Small intestine (tissue), 7 donors: ENCODE results near the gene ENAH. TPM values are rescaled to one million over a fixed set of nuclear protein-coding genes. Genes with fewer than 3 reads are reported as not detected.

Experiments used
- DNase-seq, 2 donors: peaks; one replicate each; pipeline versions ENCODE4 v3.0.0 to v3.0.0-alpha.2; 2013
- FAIRE-seq: peaks from 2 replicates; lab custom pipeline; 2012; peaks lifted over from hg19 to GRCh38; lab: Jason Lieb, UNC
- H3K27ac ChIP-seq, 3 donors: one replicate each; pipeline ENCODE4 v1.5.1; 2013; ENCODE audit warnings: low read length in 2 of 3, mild to moderate bottlenecking in 2 of 3, control low read depth in 1 of 3, inconsistent platforms in 1 of 3, low read depth in 1 of 3, moderate library complexity in 1 of 3
- H3K27me3 ChIP-seq, 3 donors: one replicate each; pipeline ENCODE4 v1.6.1; 2013; ENCODE audit warnings: low read length in 3 of 3, inconsistent platforms in 1 of 3; ENCODE audit not compliant: control insufficient read depth in 3 of 3, insufficient read depth in 3 of 3
- H3K36me3 ChIP-seq, 3 donors: one replicate each; pipeline ENCODE4 v1.6.1; 2013; ENCODE audit warnings: low read length in 3 of 3, inconsistent platforms in 1 of 3, low read depth in 1 of 3, mild to moderate bottlenecking in 1 of 3, moderate library complexity in 1 of 3; ENCODE audit not compliant: control insufficient read depth in 3 of 3, insufficient read depth in 2 of 3
- H3K4me1 ChIP-seq, 3 donors: one replicate each; pipeline ENCODE4 v1.6.1; 2013; ENCODE audit warnings: low read length in 2 of 3, inconsistent platforms in 1 of 3, low read depth in 1 of 3, mild to moderate bottlenecking in 1 of 3, moderate library complexity in 1 of 3; ENCODE audit not compliant: control insufficient read depth in 3 of 3, insufficient read depth in 2 of 3
- H3K4me3 ChIP-seq, 3 donors: one replicate each; pipeline ENCODE4 v1.5.1; 2013; ENCODE audit warnings: low read length in 3 of 3, control low read depth in 1 of 3, inconsistent platforms in 1 of 3, low read depth in 1 of 3, mild to moderate bottlenecking in 1 of 3, moderate library complexity in 1 of 3
- H3K9me3 ChIP-seq, 2 donors: one replicate each; pipeline ENCODE4 v1.6.1; 2013; ENCODE audit warnings: low read depth in 1 of 2, low read length in 1 of 2; ENCODE audit not compliant: control insufficient read depth in 2 of 2, insufficient read depth in 1 of 2
- WGBS, 3 donors: extraction: QIAGEN DNeasy Blood & Tissue Kit; methylation state at CpG; one replicate each; pipeline ENCODE4 v1.1.7; 2013; 5-methylcytosine and 5-hydroxymethylcytosine counted together
- polyA plus RNA-seq, 4 donors: library from polyadenylated mRNA; stranded (reverse) in 3 of 4; unstranded in 1 of 4; fragments of 200-250 nt in 3 of 4; fragments of 120-200 nt in 1 of 4; gene quantifications; one replicate each; pipeline versions ENCODE4 v1.2.1 to v1.2.3, GENCODE V29; 2013
- donor health status: healthy with polysubstance abuse.
- donor health status: control.
- donor health status: control.
- donor health status: Bipolar disorder and iron deficiency.
- donor health status: healthy.

ENAH gene
- polyA plus RNA-seq, 4 donors: 4.5 to 26.0 (median 13.9) TPM

DNA sequence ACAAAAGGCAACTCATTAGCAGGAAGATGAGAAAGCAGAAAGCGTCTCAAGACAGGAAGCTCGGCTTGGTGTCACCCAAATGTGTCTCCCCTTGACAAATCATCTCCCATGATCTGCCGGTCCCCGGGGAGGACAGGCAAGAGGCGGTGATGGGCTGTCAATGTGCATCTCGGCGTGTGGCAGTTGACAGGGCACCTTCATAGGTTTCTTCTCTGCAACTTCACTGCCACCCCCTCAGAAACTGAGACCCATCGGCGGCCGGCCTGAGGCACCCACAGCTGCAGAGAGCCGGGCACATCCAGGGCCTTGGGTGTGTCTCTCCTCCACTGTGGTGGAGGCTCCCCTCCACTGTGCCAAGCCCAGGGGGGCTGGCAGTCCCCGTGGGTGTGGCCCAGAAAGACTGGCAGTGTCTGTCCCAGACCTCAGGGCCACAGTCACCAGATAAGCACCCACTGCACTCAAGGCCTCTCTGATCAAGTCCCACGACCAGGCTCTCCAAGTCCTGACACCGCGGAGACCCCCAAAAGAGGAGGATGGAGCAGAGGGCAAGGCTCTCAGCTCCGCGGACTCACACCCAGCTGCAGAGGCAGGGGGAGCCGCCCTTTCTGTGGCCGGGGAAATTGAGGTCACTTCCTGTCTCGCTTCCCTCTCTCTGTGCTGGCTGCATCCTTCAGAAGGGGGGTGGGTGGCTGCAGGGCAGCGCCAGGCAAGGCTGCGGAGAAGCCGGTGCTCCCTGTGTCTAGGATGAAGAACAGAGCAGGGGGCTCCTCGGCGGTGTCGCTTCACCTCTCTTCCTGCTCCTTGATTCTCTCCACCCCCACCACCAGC lies 185.5 kb downstream of the ENAH start:
- FAIRE-seq (no peak), DNase-seq (peak in 1 of 2 donors; percentile 51)
- 51 to 67% (median 61%) methylated on average over 22 to 26 of the region's 26 CpGs for WGBS, 3 donors
- Histone ChIP-seq H3K9me3 (no peaks in the 10 kb centered on the region), H3K4me3 (peak overlapping the region in 2 of 3 donors; percentile 21 to 43), H3K4me1 (peaks cover 0 to 3% (median 0%) of the 10 kb centered on the region in 3 donors), H3K27ac (peak overlapping the region; percentile 33 to 91 (median 81)), H3K36me3 (no peaks in the 10 kb centered on the region), H3K27me3 (no peaks in the 10 kb centered on the region)

DNA sequence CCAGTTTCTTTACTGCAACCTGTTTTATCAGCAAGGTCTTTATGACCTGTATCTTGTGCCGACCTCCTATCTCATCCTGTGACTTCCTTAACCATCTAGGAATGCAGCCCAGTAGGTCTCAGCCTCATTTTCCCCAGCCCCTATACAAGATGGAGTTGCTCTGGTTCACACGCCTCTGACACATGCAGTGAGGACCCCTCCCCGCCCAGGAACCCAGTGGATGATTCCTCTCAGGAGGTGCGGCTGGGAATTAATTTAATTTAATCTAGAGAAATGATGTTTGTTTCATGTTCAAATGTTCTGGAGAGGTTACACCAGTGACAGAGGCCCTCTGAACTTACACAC lies 186.1 kb downstream of the ENAH start:
- DNase-seq: no peak
- peak overlapping the region in 1 of 3 donors; percentile 91 for H3K27ac ChIP-seq
- H3K4me1 ChIP-seq: peaks cover 0 to 3% (median 0%) of the 10 kb centered on the region in 3 donors
- no peak overlapping the region for H3K4me3 ChIP-seq
- H3K9me3 ChIP-seq: no peaks in the 10 kb centered on the region
- FAIRE-seq: no peak
- WGBS, 3 donors: 77 to 86% (median 81%) methylated on average over 4 of the region's 4 CpGs
- H3K27me3 ChIP-seq: no peaks in the 10 kb centered on the region
- no peaks in the 10 kb centered on the region for H3K36me3 ChIP-seq

DNA sequence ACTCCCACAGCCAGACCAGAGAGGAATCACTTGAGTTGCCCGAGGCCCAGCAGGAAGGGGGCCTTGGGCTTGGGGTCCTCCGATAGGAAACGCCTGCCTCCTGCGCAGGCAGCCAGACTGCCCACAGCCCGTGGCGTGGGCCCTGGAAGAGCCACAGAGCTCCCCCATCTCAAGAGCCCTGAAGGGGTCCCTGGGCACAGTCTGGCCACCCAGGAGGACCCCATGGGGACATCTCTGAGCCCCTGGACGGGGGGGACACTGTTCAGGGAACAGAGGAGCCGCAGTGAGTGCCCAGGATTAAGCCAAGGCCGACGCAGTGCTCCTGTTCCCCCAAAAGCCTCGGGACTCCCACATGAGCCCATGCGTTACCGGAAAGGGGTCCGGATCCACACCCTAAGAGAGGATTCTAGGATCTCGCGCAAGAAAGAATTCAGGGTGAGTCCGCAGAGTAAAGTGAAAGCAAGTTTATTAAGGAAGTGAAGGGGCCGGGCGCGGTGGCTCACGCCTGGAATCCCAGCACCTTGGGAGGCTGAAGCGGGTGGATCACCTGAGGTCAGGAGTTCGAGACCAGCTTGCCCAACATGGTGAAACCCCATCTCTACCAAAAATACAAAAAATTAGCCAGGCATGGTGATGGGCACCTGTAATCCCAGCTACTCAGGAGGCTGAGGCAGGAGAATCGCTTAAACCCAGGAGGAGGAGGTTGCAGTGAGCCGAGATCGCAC lies 187.0 kb downstream of the ENAH start:
- H3K36me3 ChIP-seq: no peaks in the 10 kb centered on the region
- no peaks in the 10 kb centered on the region for H3K9me3 ChIP-seq
- FAIRE-seq: no peak
- H3K27me3 ChIP-seq: no peaks in the 10 kb centered on the region
- 85 to 91% (median 89%) methylated on average over 26 of the region's 26 CpGs for WGBS, 3 donors
- DNase-seq: no peak
- peaks cover 0 to 3% (median 0%) of the 10 kb centered on the region in 3 donors for H3K4me1 ChIP-seq
- no peak overlapping the region for H3K27ac ChIP-seq
- H3K4me3 ChIP-seq: no peak overlapping the region

DNA sequence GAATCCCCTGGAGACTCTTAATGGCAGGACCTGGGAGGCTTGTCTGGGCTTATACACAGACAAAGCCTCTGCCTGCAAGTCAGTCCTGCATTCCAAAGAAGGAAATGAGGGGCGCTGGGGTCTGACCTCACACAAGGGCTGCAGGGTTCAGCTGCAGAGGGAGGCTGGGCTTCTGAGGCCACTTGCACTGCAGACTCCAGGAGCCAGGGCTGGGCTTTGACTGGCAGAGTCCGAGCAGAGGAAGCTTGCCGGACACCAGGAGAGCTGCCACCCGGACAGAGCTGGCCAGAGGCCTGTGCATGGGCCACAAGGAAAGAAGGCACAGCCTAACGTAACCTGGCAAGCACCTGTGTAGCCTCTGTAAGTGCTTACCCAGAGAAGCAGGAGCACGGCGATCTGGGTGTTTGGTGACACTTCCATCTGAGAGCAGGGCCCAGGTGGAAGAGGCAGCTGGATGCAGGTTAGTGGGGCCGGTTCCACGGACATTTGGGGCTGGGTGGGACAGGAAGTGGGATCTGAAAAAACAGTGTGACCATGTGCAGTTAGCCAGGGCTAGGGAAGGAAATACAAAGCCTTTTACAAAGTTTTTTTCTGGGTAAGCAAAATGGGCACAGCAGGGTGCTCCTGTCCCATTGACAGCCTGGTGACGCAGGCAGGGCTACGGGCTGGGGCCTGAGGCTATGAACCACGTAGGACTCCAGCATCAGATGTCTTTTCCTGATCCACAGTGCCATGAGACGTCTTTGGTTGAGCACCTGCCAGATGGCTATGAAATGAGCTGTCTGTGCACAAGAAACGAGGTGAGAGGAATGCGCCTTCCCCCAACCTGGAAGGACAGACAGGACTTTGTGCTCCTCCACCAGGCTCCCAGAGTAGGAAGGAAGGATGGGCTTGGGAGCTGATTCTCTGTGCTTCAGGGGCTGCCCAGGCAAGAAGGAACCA lies 187.8 kb downstream of the ENAH start:
- Histone ChIP-seq H3K4me3 (no peak overlapping the region), H3K4me1 (peaks cover 0 to 7% (median 0%) of the 10 kb centered on the region in 3 donors), H3K27me3 (no peaks in the 10 kb centered on the region), H3K27ac (no peak overlapping the region), H3K36me3 (no peaks in the 10 kb centered on the region), H3K9me3 (no peaks in the 10 kb centered on the region)
- DNase-seq: peak in 1 of 2 donors; percentile 56
- 58 to 64% (median 64%) methylated on average over 15 of the region's 15 CpGs for WGBS, 3 donors
- no peak for FAIRE-seq

DNA sequence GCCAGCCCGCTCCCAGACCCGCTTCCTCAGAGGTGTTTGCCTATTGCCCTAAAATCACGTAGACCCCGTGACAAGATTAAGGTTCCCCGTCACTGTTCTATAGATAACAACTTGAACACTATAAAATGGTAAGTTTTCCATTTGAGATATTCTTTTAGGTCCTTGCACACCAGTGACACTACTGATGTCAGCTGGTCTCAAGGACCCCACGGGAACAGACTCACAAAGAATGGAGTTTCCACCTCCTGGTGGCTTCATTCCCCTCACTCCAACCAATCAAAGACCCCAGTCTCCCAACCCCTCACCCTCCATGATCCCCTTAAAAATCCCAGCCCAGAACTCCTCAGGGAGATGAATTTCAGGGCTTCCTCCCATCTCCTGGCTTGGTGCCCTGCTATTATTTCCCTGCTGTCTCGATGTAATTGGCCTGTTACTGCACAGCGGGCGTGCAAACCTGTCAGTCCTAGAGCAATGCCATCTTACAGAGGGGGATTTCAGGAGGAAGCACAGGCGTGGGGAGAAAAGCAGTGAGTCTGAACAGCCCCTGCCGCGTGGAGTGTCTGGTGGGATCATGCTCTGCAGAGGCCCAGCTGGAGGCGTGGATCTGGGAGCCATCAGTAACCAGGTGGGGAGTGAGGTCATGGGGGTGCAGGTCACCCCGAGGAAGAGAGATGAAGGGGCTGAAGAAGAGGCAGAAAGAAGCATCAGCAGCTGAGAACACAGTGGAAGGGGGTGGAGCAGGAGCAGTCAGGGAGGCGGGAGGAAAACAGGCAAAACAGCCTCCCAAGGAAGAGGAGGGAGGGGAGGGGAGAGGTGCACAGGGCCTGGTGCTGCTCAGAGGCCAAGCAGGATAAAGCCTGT lies 190.0 kb downstream of the ENAH start:
- no peak for FAIRE-seq
- H3K27me3 ChIP-seq: no peaks in the 10 kb centered on the region
- H3K27ac ChIP-seq: no peak overlapping the region
- DNase-seq: no peak
- no peaks in the 10 kb centered on the region for H3K9me3 ChIP-seq
- H3K36me3 ChIP-seq: no peaks in the 10 kb centered on the region
- peaks cover 0 to 7% (median 0%) of the 10 kb centered on the region in 3 donors for H3K4me1 ChIP-seq
- H3K4me3 ChIP-seq: no peak overlapping the region
- WGBS, 3 donors: 41 to 49% (median 49%) methylated on average over 15 of the region's 15 CpGs

DNA sequence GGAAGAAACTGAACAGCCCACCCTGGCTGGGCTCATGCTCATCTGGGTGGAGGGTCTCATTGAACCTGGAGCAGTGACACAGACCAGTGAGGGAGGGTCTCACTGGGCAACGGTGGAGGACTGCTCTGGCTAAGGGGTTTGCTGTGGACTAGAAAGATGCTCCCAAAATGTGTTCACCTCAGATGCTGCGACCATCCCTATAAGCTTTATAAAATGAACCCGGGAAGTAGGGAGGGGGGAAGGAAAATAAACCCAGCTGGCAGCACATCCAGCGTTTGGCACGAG lies 190.6 kb downstream of the ENAH start:
- 31 to 58% (median 48%) methylated on average over 5 of the region's 5 CpGs for WGBS, 3 donors
- FAIRE-seq (no peak), DNase-seq (no peak)
- H3K36me3 ChIP-seq: no peaks in the 10 kb centered on the region
- no peak overlapping the region for H3K27ac ChIP-seq
- H3K27me3 ChIP-seq: no peaks in the 10 kb centered on the region
- no peaks in the 10 kb centered on the region for H3K9me3 ChIP-seq
- H3K4me3 ChIP-seq: no peak overlapping the region
- H3K4me1 ChIP-seq: peaks cover 0 to 7% (median 0%) of the 10 kb centered on the region in 3 donors

DNA sequence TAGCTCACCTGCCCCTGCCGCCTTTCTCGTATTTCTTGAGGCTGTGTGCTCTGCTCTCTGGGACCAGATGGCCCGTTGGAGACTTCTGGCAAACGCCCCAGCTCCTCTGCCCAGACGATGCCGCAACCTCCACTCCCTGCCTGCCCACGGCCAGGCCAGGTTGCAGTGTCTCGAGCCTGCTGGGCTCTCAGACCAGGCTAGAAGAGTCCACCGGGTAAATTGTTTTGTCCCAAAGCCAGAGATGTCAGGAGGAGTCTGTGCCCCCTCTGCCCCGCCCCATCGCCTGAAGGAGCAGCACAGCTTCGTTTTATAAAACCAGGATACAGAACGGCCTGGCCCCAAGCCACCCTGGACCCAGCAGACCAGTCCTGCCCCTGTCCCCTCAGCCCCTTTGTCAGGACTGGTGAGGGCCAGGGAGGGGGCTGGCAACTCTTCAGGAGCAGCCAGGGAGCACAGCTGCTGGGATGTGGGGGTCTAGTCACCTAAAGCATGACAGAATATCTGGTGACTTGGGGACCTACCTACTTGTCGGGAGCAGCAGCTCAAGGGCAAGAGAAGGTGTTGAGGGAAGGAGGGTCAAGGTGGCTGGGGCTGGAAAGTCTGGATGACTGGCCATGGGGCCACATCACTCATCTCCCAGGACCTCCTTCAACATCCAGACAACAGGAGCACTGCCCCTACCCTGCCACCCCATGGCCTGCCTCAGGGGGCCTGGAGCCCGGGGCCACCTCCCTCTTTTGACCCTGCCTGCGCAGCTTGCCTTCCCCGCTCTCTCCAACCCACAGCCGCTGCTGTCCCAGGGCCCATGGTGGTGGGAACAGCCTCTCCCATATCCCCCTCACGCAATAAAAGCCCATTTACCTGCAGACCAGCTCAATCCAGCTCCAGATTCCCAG lies 191.1 kb downstream of the ENAH start:
- Histone ChIP-seq H3K4me3 (no peak overlapping the region), H3K9me3 (no peaks in the 10 kb centered on the region), H3K4me1 (peaks cover 0 to 7% (median 0%) of the 10 kb centered on the region in 3 donors), H3K36me3 (no peaks in the 10 kb centered on the region), H3K27me3 (no peaks in the 10 kb centered on the region), H3K27ac (no peak overlapping the region)
- DNase-seq: no peak
- WGBS, 3 donors: 73 to 85% (median 77%) methylated on average over 18 to 19 of the region's 19 CpGs
- FAIRE-seq: no peak
